ENCODE data around the gene DUS1L.

DNA sequence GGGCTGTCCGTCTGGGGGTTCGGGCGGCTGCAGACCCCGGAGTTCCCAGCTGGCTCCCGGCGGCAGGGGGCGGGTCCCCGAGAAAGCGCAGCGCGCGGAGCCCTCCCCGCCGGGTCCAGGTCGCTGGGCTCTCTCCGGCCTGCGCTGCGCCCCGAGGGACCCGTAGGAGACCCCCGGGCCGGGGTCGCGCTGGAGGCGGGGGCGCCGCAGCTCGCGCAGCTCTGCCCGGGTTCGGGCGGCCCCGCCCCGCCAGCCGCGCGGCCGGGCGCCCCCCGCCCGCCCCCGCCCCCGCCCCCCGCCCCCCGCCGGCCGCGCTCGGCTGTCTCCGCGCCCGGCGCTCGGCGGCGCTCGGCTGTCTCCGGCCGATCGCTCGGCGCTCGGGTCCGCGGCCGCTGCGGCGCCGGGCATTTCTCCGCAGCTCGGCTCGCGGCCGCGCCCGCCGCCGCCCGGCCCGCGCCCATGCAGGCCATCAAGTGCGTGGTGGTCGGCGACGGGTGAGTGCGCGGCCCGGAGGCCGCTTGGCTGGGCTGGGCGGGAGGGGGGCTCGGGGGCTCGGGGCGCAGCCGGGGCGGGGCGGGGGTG, 34.2 kb downstream of the DUS1L start, which contains the start of gene RAC3:
- TF ChIP-seq PATZ1 (CRISPR knock-in tag; IDR thresholded peaks at IDR 0.05; ENCODE audit: borderline replicate concordance) = no peak
- TF ChIP-seq PPARA (CRISPR knock-in tag; IDR thresholded peaks at IDR 0.05; ENCODE audit: borderline replicate concordance) = no peak
- no peak for TF ChIP-seq ZC3H10 (CRISPR knock-in tag; IDR thresholded peaks at IDR 0.05)
- no peak for TF ChIP-seq TOX (CRISPR knock-in tag; IDR thresholded peaks at IDR 0.05; ENCODE audit: borderline replicate concordance)
- TF ChIP-seq, protein P1, sequence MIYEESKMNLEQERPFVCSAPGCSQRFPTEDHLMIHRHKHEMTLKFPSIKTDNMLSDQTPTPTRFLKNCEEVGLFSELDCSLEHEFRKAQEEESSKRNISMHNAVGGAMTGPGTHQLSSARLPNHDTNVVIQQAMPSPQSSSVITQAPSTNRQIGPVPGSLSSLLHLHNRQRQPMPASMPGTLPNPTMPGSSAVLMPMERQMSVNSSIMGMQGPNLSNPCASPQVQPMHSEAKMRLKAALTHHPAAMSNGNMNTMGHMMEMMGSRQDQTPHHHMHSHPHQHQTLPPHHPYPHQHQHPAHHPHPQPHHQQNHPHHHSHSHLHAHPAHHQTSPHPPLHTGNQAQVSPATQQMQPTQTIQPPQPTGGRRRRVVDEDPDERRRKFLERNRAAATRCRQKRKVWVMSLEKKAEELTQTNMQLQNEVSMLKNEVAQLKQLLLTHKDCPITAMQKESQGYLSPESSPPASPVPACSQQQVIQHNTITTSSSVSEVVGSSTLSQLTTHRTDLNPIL (CRISPR knock-in tag; IDR thresholded peaks at IDR 0.05; ENCODE audit: low read depth) = no peak
- no peak for TF ChIP-seq ISL1 (CRISPR knock-in tag; IDR thresholded peaks at IDR 0.05)
